GM12892 (cell line): Measurements from ENCODE around the gene POLN.

Experiments
- POLR2A ChIP-seq: IDR thresholded peaks from 2 replicates; pipeline ENCODE4 v1.6.1; 2011; ENCODE audit warnings: low read depth, low read length, control low read depth
- POLR2AphosphoS5 ChIP-seq: IDR thresholded peaks from 2 replicates; pipeline ENCODE4 v1.6.1; 2011; ENCODE audit warnings: low read depth, low read length, control low read depth
- TAF1 ChIP-seq: IDR thresholded peaks from 2 replicates; pipeline ENCODE4 v1.6.1; 2011; ENCODE audit warnings: low read depth, mild to moderate bottlenecking, control low read depth, low read length, borderline replicate concordance

- TF ChIP-seq POLR2A (no peak), POLR2AphosphoS5 (no peak), TAF1 (no peak)
Observed at GRCh38 chr4:2289955-2290333, 48.0 kb upstream of the POLN start.
